KOPT-K1 (cell line): ENCODE results near the gene TSSC4.
A peak's percentile ranks its signal among the peaks of the same experiment; 100 is the strongest.
"Not testable (repeated sequence)": the region's sequence is repeated elsewhere in the genome, so short reads cannot be mapped to it uniquely, and the experiment has no call there.

Source experiments
- H3K27ac ChIP-seq: fragments of 200-600 bp; sonication (generic); 2 replicates; pipeline ENCODE4 v1.5.1; 2016; ENCODE audit warnings: antibody characterized with exemption, mild to moderate bottlenecking, low read depth, low read length; ENCODE audit not compliant: poor library complexity, severe bottlenecking
- H3K36me3 ChIP-seq: fragments of 200-600 bp; sonication (generic); 2 replicates; pipeline ENCODE4 v1.5.1; 2017; ENCODE audit warnings: antibody characterized with exemption, mild to moderate bottlenecking, low read length, moderate library complexity; ENCODE audit not compliant: insufficient read depth
- H3K9me3 ChIP-seq: fragments of 200-600 bp; sonication (generic); 2 replicates; pipeline ENCODE4 v1.5.1; 2017; ENCODE audit warnings: antibody characterized with exemption, low read length, mild to moderate bottlenecking; ENCODE audit not compliant: insufficient read depth, poor library complexity, severe bottlenecking

The TSSC4 gene

GRCh38 chr11:2400069-2400761 lies at the start of gene TSSC4:
TSSC4 (plus strand) TSS chr11:2400750; CDS start chr11:2402634, 1,884 bp downstream.
- Histone ChIP-seq H3K36me3 (peaks cover 51% of the 10 kb centered on the region), H3K27ac (peak within 1 kb of the TSS; percentile 97), H3K9me3 (no peaks in the 10 kb centered on the region)

GRCh38 chr11:2351701-2352100 lies 48.8 kb upstream of the TSSC4 start:
- Histone ChIP-seq H3K36me3 (no peaks in the 10 kb centered on the region), H3K27ac (no peak overlapping the region), H3K9me3 (peaks cover 31% of the 10 kb centered on the region)

- no peak overlapping the region for H3K27ac ChIP-seq
- H3K36me3 ChIP-seq: no peaks in the 10 kb centered on the region
- H3K9me3 ChIP-seq: peaks cover 26% of the 10 kb centered on the region
Observed at GRCh38 chr11:2352420-2352819, 48.1 kb upstream of the TSSC4 start.

DNA sequence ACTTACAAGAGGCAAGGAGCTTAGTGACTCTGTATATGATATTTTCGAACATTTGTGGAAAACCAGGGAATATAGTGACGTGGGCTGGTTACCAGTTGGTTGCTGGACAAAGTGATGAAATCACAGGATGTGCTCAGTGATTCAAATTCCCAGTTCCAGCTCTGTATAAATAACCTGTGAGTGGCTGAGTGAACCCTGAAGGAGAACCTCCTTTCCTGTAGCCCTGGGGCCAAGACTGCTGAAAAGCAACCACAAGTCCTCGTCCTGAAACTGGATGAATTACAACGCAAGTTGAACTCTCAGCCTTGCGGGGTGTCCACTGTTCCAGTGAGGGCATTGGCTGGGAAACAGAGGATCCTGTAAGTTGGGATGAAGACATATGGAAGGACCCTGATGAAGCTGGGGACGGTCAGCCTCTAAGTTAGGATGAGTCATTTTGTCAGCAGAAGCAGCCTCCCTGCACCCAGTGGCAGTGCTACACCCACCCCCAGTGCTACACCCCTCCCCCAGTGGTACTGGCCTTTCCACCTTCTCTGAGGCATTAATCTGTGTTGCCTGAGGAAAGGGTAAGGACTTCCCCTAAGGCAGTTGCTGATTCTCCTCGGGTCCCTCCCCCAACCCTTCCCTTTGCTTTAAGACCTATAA lies 45.4 kb upstream of the TSSC4 start:
- Histone ChIP-seq H3K9me3 (peaks cover 3% of the 10 kb centered on the region), H3K36me3 (no peaks in the 10 kb centered on the region), H3K27ac (no peak overlapping the region)

GRCh38 chr11:2357246-2357645 lies 43.3 kb upstream of the TSSC4 start:
- Histone ChIP-seq H3K9me3 (no peaks in the 10 kb centered on the region), H3K36me3 (no peaks in the 10 kb centered on the region), H3K27ac (no peak overlapping the region)

DNA sequence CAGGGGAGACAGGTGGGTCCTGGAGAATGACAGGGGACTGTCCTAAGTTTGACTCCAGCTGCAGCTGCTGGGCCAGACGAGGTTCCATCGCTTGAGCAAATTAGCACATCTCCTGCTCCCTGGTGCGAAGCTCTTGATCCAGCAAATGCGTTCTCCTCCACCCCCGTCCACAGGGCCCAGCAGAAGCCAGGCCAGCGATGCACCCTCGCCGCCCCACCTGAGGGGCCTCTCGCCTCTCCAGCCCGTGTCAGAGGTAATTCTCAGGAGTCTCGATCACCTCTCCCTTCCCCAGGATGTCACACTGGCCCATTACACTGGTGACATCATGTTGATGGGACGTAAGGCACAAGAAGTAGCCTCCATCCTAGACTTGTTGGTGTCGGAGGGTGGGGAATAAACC lies 42.9 kb upstream of the TSSC4 start:
- H3K36me3 ChIP-seq, H3K9me3 ChIP-seq, H3K27ac ChIP-seq: not testable (repeated sequence)

DNA sequence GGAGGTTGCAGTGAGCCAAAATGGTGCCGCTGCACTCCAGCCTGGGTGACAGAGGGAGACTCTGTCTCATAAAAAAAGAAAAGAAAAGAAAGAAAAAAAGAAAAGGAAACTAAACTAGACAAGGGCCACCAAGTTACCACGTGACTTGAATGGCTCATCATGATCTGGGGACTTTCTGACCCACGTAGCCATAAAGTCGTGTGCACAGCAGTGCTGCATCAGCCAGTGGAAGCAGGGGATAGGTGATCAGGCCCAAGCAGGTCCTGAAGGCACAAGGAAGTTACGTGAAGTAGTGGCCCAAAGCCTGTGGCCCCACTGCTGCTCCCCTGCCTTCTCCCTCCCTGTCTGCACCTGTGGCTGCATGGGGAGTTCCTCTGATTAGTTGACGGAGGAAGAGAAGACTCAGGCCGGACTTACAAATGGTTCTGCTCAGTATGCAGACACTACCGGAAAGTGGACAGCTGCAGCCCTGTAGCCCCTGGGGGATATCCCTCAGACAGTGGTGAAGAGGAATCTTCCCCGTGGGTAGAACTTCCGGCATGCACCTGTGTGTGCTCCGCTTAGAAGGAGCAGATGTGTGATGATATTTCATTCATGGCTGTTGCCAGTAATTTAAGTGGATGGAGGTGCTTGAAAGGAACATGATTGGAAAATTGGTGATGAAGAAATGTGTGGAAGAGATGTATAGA lies 41.7 kb upstream of the TSSC4 start:
- H3K27ac ChIP-seq: no peak overlapping the region
- H3K36me3 ChIP-seq: no peaks in the 10 kb centered on the region
- H3K9me3 ChIP-seq: no peaks in the 10 kb centered on the region

DNA sequence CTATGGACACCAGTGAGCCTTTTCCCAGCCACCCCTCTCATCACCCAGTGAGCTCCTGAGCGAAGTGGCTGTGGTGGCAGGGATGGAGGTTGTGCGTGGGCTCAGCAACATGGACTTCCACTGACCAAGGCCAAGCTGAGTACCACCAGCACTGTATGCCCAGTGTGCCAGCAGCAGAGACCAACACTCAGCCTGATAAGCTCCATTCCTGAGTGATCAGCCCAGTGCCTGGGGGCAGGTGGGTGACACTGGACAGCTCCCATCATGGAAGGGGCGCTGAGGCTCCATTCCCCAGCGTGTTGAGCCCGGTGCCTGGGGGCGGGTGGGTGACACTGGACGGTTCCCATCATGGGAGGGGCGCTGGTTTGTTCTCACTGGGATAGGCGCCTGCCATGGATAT lies 41.0 kb upstream of the TSSC4 start:
- H3K27ac ChIP-seq: no peak overlapping the region
- no peaks in the 10 kb centered on the region for H3K36me3 ChIP-seq
- no peaks in the 10 kb centered on the region for H3K9me3 ChIP-seq

- Histone ChIP-seq H3K36me3 (no peaks in the 10 kb centered on the region), H3K9me3 (no peaks in the 10 kb centered on the region), H3K27ac (no peak overlapping the region)
Observed at GRCh38 chr11:2360081-2360642, 40.4 kb upstream of the TSSC4 start.

DNA sequence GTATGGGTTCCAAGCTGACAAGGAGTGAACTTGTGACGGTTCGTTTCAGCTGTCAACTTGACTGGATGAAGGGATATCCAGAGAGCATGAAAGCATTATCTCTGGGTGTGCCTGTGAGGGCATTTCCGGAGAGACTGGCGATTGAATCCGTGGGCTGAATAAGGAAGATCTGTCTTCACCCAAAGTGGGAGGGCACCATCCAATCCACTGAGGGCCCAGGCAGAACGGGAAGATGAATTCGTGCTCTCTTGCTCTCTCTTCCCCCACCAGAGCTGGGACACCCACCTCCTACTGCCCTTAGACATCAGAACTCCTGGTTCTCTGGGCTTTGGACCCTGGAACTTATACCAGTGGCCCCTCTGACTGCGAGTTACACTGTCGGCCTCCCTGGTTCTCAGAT lies 39.0 kb upstream of the TSSC4 start:
- Histone ChIP-seq H3K36me3 (no peaks in the 10 kb centered on the region), H3K27ac (no peak overlapping the region), H3K9me3 (no peaks in the 10 kb centered on the region)

DNA sequence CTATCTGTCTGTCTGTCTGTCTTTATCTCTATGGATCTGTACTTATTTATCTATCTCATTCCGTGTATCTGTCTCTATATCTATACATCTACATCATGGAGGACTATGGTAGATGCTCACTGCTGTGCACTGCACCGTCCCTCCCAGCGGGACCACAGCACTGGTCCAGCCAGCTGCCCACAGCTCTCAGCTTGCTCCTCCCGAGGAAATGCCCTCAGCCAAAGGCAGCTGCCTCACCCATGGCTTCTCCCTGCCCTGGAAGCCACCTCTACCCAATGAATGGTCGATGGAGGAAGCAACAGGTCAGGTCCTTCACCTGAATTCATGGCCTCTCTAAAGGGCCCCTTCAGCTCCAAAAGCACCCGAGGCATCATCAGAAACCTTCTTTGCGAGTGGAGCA lies 38.1 kb upstream of the TSSC4 start:
- Histone ChIP-seq H3K27ac (no peak overlapping the region), H3K36me3 (no peaks in the 10 kb centered on the region), H3K9me3 (no peaks in the 10 kb centered on the region)

- no peaks in the 10 kb centered on the region for H3K9me3 ChIP-seq
- no peaks in the 10 kb centered on the region for H3K36me3 ChIP-seq
- no peak overlapping the region for H3K27ac ChIP-seq
Observed at GRCh38 chr11:2363130-2363529, 37.4 kb upstream of the TSSC4 start.

- no peaks in the 10 kb centered on the region for H3K9me3 ChIP-seq
- no peaks in the 10 kb centered on the region for H3K36me3 ChIP-seq
- no peak overlapping the region for H3K27ac ChIP-seq
Observed at GRCh38 chr11:2363577-2364370, 36.8 kb upstream of the TSSC4 start.

- H3K27ac ChIP-seq, H3K36me3 ChIP-seq, H3K9me3 ChIP-seq: not testable (repeated sequence)
Observed at GRCh38 chr11:2364386-2364785, 36.2 kb upstream of the TSSC4 start.
